ENCODE results near the gene ACKR3.

Gene ACKR3

GRCh38 chr2:236626391-236627150 lies 56.9 kb downstream of the ACKR3 start:
- H3K9ac ChIP-seq (ENCODE audit: low read depth, low read length) = no peak overlapping the region
- H3K36me3 ChIP-seq (ENCODE audit: insufficient read depth, low read length) = no peaks in the 10 kb centered on the region
- no peaks in the 10 kb centered on the region for H3K27me3 ChIP-seq (ENCODE audit: insufficient read depth, low read length)
- WGBS = 89% methylated on average over 20 of the region's 20 CpGs
- no peaks in the 10 kb centered on the region for H3K4me1 ChIP-seq (ENCODE audit: insufficient read depth, low read length)
- H3K27ac ChIP-seq (ENCODE audit: low read depth, low read length) = no peak overlapping the region
- no peaks in the 10 kb centered on the region for H3K9me3 ChIP-seq (ENCODE audit: insufficient read depth, low read depth, low read length)
- H3K4me3 ChIP-seq (ENCODE audit: low read length) = no peak overlapping the region

GRCh38 chr2:236627193-236627592 lies 57.6 kb downstream of the ACKR3 start:
- no peak overlapping the region for H3K27ac ChIP-seq (ENCODE audit: low read depth, low read length)
- no peaks in the 10 kb centered on the region for H3K4me1 ChIP-seq (ENCODE audit: insufficient read depth, low read length)
- WGBS = 97% methylated on average over 11 of the region's 11 CpGs
- no peak overlapping the region for H3K4me3 ChIP-seq (ENCODE audit: low read length)
- no peaks in the 10 kb centered on the region for H3K36me3 ChIP-seq (ENCODE audit: insufficient read depth, low read length)
- H3K27me3 ChIP-seq (ENCODE audit: insufficient read depth, low read length) = no peaks in the 10 kb centered on the region
- H3K9me3 ChIP-seq (ENCODE audit: insufficient read depth, low read depth, low read length) = no peaks in the 10 kb centered on the region
- no peak overlapping the region for H3K9ac ChIP-seq (ENCODE audit: low read depth, low read length)

GRCh38 chr2:236627841-236628240 lies 58.2 kb downstream of the ACKR3 start:
- Histone ChIP-seq H3K27ac (ENCODE audit: low read depth, low read length) (no peak overlapping the region), H3K4me3 (ENCODE audit: low read length) (no peak overlapping the region), H3K9ac (ENCODE audit: low read depth, low read length) (no peak overlapping the region), H3K36me3 (ENCODE audit: insufficient read depth, low read length) (no peaks in the 10 kb centered on the region), H3K27me3 (ENCODE audit: insufficient read depth, low read length) (no peaks in the 10 kb centered on the region), H3K4me1 (ENCODE audit: insufficient read depth, low read length) (no peaks in the 10 kb centered on the region), H3K9me3 (ENCODE audit: insufficient read depth, low read depth, low read length) (no peaks in the 10 kb centered on the region)
- 94% methylated on average over 6 of the region's 6 CpGs for WGBS

GRCh38 chr2:236628256-236628901 lies 58.8 kb downstream of the ACKR3 start:
- WGBS = 90% methylated on average over 15 of the region's 15 CpGs
- H3K36me3 ChIP-seq (ENCODE audit: insufficient read depth, low read length) = no peaks in the 10 kb centered on the region
- H3K27me3 ChIP-seq (ENCODE audit: insufficient read depth, low read length) = no peaks in the 10 kb centered on the region

GRCh38 chr2:236628981-236629605 lies 59.5 kb downstream of the ACKR3 start:
- Histone ChIP-seq H3K4me1 (ENCODE audit: insufficient read depth, low read length) (no peaks in the 10 kb centered on the region), H3K27ac (ENCODE audit: low read depth, low read length) (no peak overlapping the region), H3K9ac (ENCODE audit: low read depth, low read length) (no peak overlapping the region), H3K9me3 (ENCODE audit: insufficient read depth, low read depth, low read length) (no peaks in the 10 kb centered on the region), H3K4me3 (ENCODE audit: low read length) (no peak overlapping the region), H3K36me3 (ENCODE audit: insufficient read depth, low read length) (no peaks in the 10 kb centered on the region), H3K27me3 (ENCODE audit: insufficient read depth, low read length) (no peaks in the 10 kb centered on the region)
- 88% methylated on average over 11 of the region's 11 CpGs for WGBS

More at GRCh38 chr2:236628256-236628901, 58.8 kb downstream of the ACKR3 start:
- no peak overlapping the region for H3K9ac ChIP-seq (ENCODE audit: low read depth, low read length)
- no peak overlapping the region for H3K27ac ChIP-seq (ENCODE audit: low read depth, low read length)
- no peak overlapping the region for H3K4me3 ChIP-seq (ENCODE audit: low read length)
- no peaks in the 10 kb centered on the region for H3K4me1 ChIP-seq (ENCODE audit: insufficient read depth, low read length)
- no peaks in the 10 kb centered on the region for H3K9me3 ChIP-seq (ENCODE audit: insufficient read depth, low read depth, low read length)

- Histone ChIP-seq H3K9me3 (ENCODE audit: insufficient read depth, low read depth, low read length) (no peaks in the 10 kb centered on the region), H3K4me1 (ENCODE audit: insufficient read depth, low read length) (no peaks in the 10 kb centered on the region), H3K9ac (ENCODE audit: low read depth, low read length) (no peak overlapping the region), H3K36me3 (ENCODE audit: insufficient read depth, low read length) (no peaks in the 10 kb centered on the region), H3K4me3 (ENCODE audit: low read length) (no peak overlapping the region), H3K27ac (ENCODE audit: low read depth, low read length) (no peak overlapping the region), H3K27me3 (ENCODE audit: insufficient read depth, low read length) (no peaks in the 10 kb centered on the region)
- 92% methylated on average over 15 of the region's 16 CpGs for WGBS
Measured at GRCh38 chr2:236629961-236630872, 60.6 kb downstream of the ACKR3 start.

- no peaks in the 10 kb centered on the region for H3K27me3 ChIP-seq (ENCODE audit: insufficient read depth, low read length)
- 93% methylated on average over 15 of the region's 15 CpGs for WGBS
Measured at GRCh38 chr2:236631281-236631855, 61.7 kb downstream of the ACKR3 start.

GRCh38 chr2:236631856-236632291 lies 62.2 kb downstream of the ACKR3 start:
- WGBS = 92% methylated on average over 11 of the region's 11 CpGs
- Histone ChIP-seq H3K4me1 (ENCODE audit: insufficient read depth, low read length) (no peaks in the 10 kb centered on the region), H3K9ac (ENCODE audit: low read depth, low read length) (no peak overlapping the region), H3K9me3 (ENCODE audit: insufficient read depth, low read depth, low read length) (no peaks in the 10 kb centered on the region), H3K36me3 (ENCODE audit: insufficient read depth, low read length) (no peaks in the 10 kb centered on the region), H3K27ac (ENCODE audit: low read depth, low read length) (no peak overlapping the region), H3K4me3 (ENCODE audit: low read length) (no peak overlapping the region), H3K27me3 (ENCODE audit: insufficient read depth, low read length) (no peaks in the 10 kb centered on the region)

More at GRCh38 chr2:236631281-236631855, 61.7 kb downstream of the ACKR3 start:
- H3K27ac ChIP-seq (ENCODE audit: low read depth, low read length) = no peak overlapping the region
- H3K4me1 ChIP-seq (ENCODE audit: insufficient read depth, low read length) = no peaks in the 10 kb centered on the region
- no peaks in the 10 kb centered on the region for H3K9me3 ChIP-seq (ENCODE audit: insufficient read depth, low read depth, low read length)
- H3K36me3 ChIP-seq (ENCODE audit: insufficient read depth, low read length) = no peaks in the 10 kb centered on the region
- H3K9ac ChIP-seq (ENCODE audit: low read depth, low read length) = no peak overlapping the region
- H3K4me3 ChIP-seq (ENCODE audit: low read length) = no peak overlapping the region

All from HUES64 (cell line).